ENCODE results near the gene DNAI1. TPM values are rescaled to one million over a fixed set of nuclear protein-coding genes. Genes with fewer than 3 reads are reported as not detected.

DNAI1 gene
- total and polyA plus RNA-seq, 7 experiments from 2014 or later, result not detected

DNA sequence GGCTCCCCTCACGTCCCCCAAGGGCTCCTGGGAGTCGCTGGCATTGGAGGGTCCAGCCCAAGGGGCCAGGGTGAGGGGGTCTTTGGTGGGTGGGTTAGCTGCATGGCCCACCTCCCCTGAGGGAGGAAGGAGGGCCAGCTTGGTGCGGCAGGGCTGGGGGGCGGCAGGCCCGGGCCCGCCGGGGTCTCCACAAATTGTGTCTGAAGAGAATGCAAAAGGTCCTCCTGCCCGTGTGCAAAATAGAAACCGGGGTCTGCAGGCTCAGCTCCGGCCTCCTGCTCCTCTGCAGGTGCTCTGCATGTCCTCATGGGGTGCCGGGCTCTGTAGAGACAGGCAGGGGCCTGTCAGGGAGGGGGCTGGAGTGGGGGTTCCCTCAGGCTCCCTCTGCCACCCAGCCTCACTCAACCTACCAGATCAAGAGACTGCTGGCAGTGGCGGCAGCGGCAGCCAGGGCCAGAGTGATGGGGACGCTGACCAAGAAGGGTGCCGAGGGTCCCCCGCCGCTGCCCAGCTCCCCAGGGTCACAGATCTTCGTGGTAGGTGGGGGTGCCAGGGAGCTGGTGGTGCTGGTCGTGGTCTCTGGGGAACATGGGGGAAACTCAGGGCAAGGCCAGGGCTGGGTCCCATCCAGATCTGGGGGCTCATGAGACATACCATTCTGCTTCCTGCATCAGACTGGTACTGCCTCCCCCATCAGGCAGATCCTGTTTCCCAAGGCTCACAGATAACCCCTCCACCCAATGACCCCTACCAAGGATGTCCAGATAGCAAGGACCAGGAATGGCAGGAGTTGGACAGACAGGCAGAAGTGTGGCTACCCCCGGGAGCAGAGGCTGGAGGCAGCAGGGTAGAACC lies 93.4 kb downstream of the DNAI1 start:
- peaks cover 0 to 8% (median 0%) of the 10 kb centered on the region in 7 donors for H3K4me1 Mint-ChIP-seq
- H3K4me3 Mint-ChIP-seq, result no peak overlapping the region
- no peak overlapping the region for H3K4me3 ChIP-seq (ENCODE audit: low read length)
- no peak overlapping the region for H3K27ac Mint-ChIP-seq
- H3K36me3 ChIP-seq (ENCODE audit: control insufficient read depth in 2 of 3, insufficient read depth in 3 of 3, low read length in 3 of 3), result no peaks in the 10 kb centered on the region
- no peak for ATAC-seq
- ChIA-PET POLR2A (no interaction called here), CTCF (interaction anchor here (0.5 kb wide), 1 partner anchor 672 kb away, joined by 4 read pairs; no protein-coding TSS in a partner anchor)
- no peaks in the 10 kb centered on the region for H3K36me3 Mint-ChIP-seq
- H3K4me1 ChIP-seq (ENCODE audit: control insufficient read depth in 2 of 2, insufficient read depth in 2 of 2, low read length in 2 of 2), result no peaks in the 10 kb centered on the region
- no peaks in the 10 kb centered on the region for H3K9me3 Mint-ChIP-seq
- no peaks in the 10 kb centered on the region for H3K9me3 ChIP-seq (ENCODE audit: control insufficient read depth in 2 of 3, low read length in 3 of 3)
- H3K27ac ChIP-seq (ENCODE audit: low read depth, low read length), result no peak overlapping the region
- intact Hi-C loops (cut with micrococcal nuclease), result no loop called here
- no peaks in the 10 kb centered on the region for H3K27me3 ChIP-seq (ENCODE audit: control insufficient read depth in 2 of 2, insufficient read depth in 2 of 2, low read length in 2 of 2)
- no peak for DNase-seq
- peaks cover under 1 to 24% (median 10%) of the 10 kb centered on the region in 5 donors for H3K27me3 Mint-ChIP-seq

DNA sequence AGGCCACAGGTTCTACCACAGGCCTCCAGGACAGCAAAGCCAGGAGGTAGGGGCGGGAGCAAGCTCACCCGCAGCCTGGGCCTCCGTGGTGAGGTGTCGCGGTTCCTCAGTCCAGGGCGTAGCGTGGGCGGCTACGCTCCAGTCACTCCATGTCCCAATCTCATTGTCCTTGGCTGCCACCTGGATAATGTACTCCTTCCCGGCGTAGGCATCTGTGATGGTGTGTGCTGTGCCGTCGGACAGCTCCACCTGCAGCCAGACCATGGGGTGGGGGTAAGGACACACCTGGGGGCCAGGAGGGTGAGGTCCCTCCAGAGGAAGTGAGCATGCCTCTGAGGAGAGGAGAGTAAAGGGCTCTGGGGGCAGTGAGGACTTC lies 94.0 kb downstream of the DNAI1 start:
- H3K36me3 ChIP-seq (ENCODE audit: control insufficient read depth in 2 of 3, insufficient read depth in 3 of 3, low read length in 3 of 3), result no peaks in the 10 kb centered on the region
- CTCF ChIA-PET, result no interaction called here
- POLR2A ChIA-PET, result no interaction called here
- H3K9me3 ChIP-seq (ENCODE audit: control insufficient read depth in 2 of 3, low read length in 3 of 3), result no peaks in the 10 kb centered on the region
- Mint-ChIP-seq H3K9me3 (no peaks in the 10 kb centered on the region), H3K36me3 (no peaks in the 10 kb centered on the region), H3K4me3 (no peak overlapping the region), H3K27me3 (peaks cover 2 to 21% (median 14%) of the 10 kb centered on the region in 5 donors), H3K4me1 (peaks cover 0 to 7% (median 0%) of the 10 kb centered on the region in 7 donors), H3K27ac (no peak overlapping the region)
- ATAC-seq (no peak), DNase-seq (no peak)
- H3K27ac ChIP-seq (ENCODE audit: low read depth, low read length), result no peak overlapping the region
- no peaks in the 10 kb centered on the region for H3K4me1 ChIP-seq (ENCODE audit: control insufficient read depth in 2 of 2, insufficient read depth in 2 of 2, low read length in 2 of 2)
- intact Hi-C loops (cut with micrococcal nuclease), result no loop called here
- no peak overlapping the region for H3K4me3 ChIP-seq (ENCODE audit: low read length)
- no peaks in the 10 kb centered on the region for H3K27me3 ChIP-seq (ENCODE audit: control insufficient read depth in 2 of 2, insufficient read depth in 2 of 2, low read length in 2 of 2)

DNA sequence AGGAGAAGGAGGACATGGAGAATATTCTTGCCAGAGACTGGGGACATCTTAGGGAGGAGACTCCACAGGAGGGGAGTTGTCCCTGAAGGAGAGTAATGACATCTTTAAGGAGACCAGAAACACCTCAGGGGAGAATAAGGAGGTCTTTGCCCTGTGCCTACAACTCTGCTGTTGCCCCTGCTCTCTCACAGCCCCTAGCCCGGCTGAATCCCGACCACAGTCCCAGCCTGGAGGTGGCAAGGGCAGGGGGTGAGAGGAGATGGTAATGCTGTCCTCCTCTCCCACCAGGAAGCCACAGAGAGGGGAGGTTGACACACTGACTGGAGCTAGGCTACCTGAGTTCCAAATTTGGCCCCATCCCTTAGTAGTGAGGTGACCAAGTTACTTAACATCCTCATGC lies 94.4 kb downstream of the DNAI1 start:
- H3K9me3 ChIP-seq (ENCODE audit: control insufficient read depth in 2 of 3, low read length in 3 of 3), result no peaks in the 10 kb centered on the region
- DNase-seq (no peak), ATAC-seq (no peak)
- no peaks in the 10 kb centered on the region for H3K4me1 ChIP-seq (ENCODE audit: control insufficient read depth in 2 of 2, insufficient read depth in 2 of 2, low read length in 2 of 2)
- H3K4me3 Mint-ChIP-seq, result no peak overlapping the region
- H3K36me3 Mint-ChIP-seq, result no peaks in the 10 kb centered on the region
- no peaks in the 10 kb centered on the region for H3K9me3 Mint-ChIP-seq
- ChIA-PET POLR2A (no interaction called here), CTCF (no interaction called here)
- intact Hi-C loops (cut with micrococcal nuclease), result no loop called here
- no peak overlapping the region for H3K27ac Mint-ChIP-seq
- peaks cover 3 to 22% (median 14%) of the 10 kb centered on the region in 5 donors for H3K27me3 Mint-ChIP-seq
- H3K4me3 ChIP-seq (ENCODE audit: low read length), result no peak overlapping the region
- H3K27ac ChIP-seq (ENCODE audit: low read depth, low read length), result no peak overlapping the region
- peaks cover 0 to 5% (median 0%) of the 10 kb centered on the region in 7 donors for H3K4me1 Mint-ChIP-seq
- no peaks in the 10 kb centered on the region for H3K27me3 ChIP-seq (ENCODE audit: control insufficient read depth in 2 of 2, insufficient read depth in 2 of 2, low read length in 2 of 2)
- H3K36me3 ChIP-seq (ENCODE audit: control insufficient read depth in 2 of 3, insufficient read depth in 3 of 3, low read length in 3 of 3), result no peaks in the 10 kb centered on the region

DNA sequence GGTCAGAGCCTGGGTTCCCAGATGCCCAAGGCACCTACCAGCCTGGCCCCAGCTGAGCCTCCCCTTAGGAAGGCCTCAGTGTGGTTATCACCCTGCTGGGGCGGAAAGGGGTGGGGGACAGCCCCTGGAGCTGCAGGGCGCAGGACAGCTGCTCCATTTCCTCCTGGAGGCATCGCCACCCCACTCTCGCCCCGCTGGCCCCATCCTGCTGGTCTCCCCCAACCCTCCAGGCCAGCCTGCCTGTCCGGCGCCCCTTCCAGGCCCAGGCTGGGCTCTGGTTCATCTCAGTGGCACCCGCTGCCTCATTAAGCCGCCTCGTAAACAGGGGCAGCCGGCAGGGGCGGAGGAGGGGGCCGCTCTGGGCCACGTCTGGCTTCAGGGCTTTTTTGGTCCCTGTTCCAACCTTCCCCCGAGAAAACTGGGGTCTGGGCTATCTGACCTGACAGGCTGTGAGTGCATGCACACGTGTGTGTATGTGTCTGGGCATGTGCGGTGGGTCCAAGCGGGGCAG lies 95.0 kb downstream of the DNAI1 start:
- Histone ChIP-seq H3K27me3 (ENCODE audit: control insufficient read depth in 2 of 2, insufficient read depth in 2 of 2, low read length in 2 of 2) (no peaks in the 10 kb centered on the region), H3K4me3 (ENCODE audit: low read length) (no peak overlapping the region), H3K27ac (ENCODE audit: low read depth, low read length) (no peak overlapping the region), H3K4me1 (ENCODE audit: control insufficient read depth in 2 of 2, insufficient read depth in 2 of 2, low read length in 2 of 2) (no peaks in the 10 kb centered on the region), H3K9me3 (ENCODE audit: control insufficient read depth in 2 of 3, low read length in 3 of 3) (no peaks in the 10 kb centered on the region), H3K36me3 (ENCODE audit: control insufficient read depth in 2 of 3, insufficient read depth in 3 of 3, low read length in 3 of 3) (no peaks in the 10 kb centered on the region)
- DNase-seq (no peak), ATAC-seq (no peak)
- intact Hi-C loops (cut with micrococcal nuclease), result no loop called here
- Mint-ChIP-seq H3K36me3 (no peaks in the 10 kb centered on the region), H3K27ac (no peak overlapping the region), H3K4me1 (no peaks in the 10 kb centered on the region), H3K9me3 (no peaks in the 10 kb centered on the region), H3K4me3 (no peak overlapping the region), H3K27me3 (peaks cover 0 to 20% (median 10%) of the 10 kb centered on the region in 5 donors)
- CTCF ChIA-PET, result no interaction called here
- POLR2A ChIA-PET, result no interaction called here

DNA sequence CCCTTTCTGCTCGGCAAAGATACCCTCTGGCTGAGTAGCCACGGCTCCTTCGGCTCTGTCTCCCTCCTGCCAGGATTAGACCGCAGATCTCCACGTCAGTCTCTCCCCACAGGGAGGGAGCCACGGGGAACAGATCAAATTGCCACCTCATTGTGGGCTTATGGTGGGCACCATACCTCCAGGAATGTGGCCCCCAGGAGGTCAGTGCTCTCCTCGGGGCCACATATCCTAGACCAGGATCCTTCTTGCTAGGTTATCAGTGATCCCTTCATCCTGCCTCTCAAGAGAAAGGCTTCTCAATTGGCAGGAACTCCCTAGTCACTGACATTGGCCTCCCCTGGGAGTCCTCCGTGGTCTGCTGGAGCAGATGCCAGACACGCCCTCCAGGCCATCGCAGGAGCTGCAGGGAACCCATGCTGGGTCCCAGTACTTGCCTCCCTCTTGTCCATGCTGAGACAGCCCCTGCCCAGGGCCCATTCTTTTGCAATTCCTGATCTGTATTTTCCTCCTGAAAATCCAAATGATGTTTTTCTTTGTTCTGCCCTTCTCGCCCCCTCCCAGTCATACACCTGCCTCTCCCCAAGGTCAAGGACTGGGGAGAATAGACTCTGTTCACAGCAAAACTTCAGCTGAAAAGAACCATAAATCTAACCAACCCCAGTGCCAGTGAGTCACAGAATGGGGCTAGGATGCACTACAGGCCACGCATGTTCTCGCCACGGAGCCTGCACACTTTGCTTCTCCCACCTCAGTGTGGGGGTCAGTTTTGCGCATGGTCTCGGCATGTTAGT lies 95.8 kb downstream of the DNAI1 start:
- Mint-ChIP-seq H3K27me3 (peaks cover 5 to 21% (median 15%) of the 10 kb centered on the region in 5 donors), H3K9me3 (no peaks in the 10 kb centered on the region), H3K27ac (no peak overlapping the region), H3K4me3 (no peak overlapping the region), H3K36me3 (no peaks in the 10 kb centered on the region), H3K4me1 (no peaks in the 10 kb centered on the region)
- CTCF ChIA-PET, result no interaction called here
- H3K27ac ChIP-seq (ENCODE audit: low read depth, low read length), result no peak overlapping the region
- intact Hi-C loops (cut with micrococcal nuclease), result no loop called here
- no peaks in the 10 kb centered on the region for H3K9me3 ChIP-seq (ENCODE audit: control insufficient read depth in 2 of 3, low read length in 3 of 3)
- H3K4me3 ChIP-seq (ENCODE audit: low read length), result no peak overlapping the region
- DNase-seq, result no peak
- H3K4me1 ChIP-seq (ENCODE audit: control insufficient read depth in 2 of 2, insufficient read depth in 2 of 2, low read length in 2 of 2), result no peaks in the 10 kb centered on the region
- no peaks in the 10 kb centered on the region for H3K27me3 ChIP-seq (ENCODE audit: control insufficient read depth in 2 of 2, insufficient read depth in 2 of 2, low read length in 2 of 2)
- POLR2A ChIA-PET, result no interaction called here
- no peak for ATAC-seq
- no peaks in the 10 kb centered on the region for H3K36me3 ChIP-seq (ENCODE audit: control insufficient read depth in 2 of 3, insufficient read depth in 3 of 3, low read length in 3 of 3)

DNA sequence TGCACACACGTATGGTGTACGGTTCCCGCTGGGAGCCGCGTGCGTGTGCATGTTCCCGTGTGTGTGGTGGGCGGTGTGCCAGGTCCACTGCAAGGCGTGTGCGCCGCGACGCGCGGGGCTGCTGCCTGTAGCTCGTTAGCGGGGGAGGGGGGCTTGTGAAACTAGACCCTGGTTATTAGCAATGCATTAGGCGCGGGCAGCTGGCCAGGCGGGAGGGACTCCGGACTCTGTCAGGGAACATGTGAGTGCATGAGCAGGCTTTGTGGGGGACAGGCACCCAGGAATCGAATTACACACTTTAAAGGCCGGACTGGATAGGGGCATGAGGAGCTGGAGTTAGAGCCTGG lies 96.4 kb downstream of the DNAI1 start:
- Mint-ChIP-seq H3K27ac (no peak overlapping the region), H3K4me3 (no peak overlapping the region), H3K27me3 (peaks cover 6 to 22% (median 17%) of the 10 kb centered on the region in 5 donors), H3K9me3 (no peaks in the 10 kb centered on the region), H3K4me1 (no peaks in the 10 kb centered on the region), H3K36me3 (no peaks in the 10 kb centered on the region)
- H3K4me3 ChIP-seq (ENCODE audit: low read length), result no peak overlapping the region
- no peak for ATAC-seq
- no peaks in the 10 kb centered on the region for H3K36me3 ChIP-seq (ENCODE audit: control insufficient read depth in 2 of 3, insufficient read depth in 3 of 3, low read length in 3 of 3)
- no peaks in the 10 kb centered on the region for H3K9me3 ChIP-seq (ENCODE audit: control insufficient read depth in 2 of 3, low read length in 3 of 3)
- ChIA-PET POLR2A (no interaction called here), CTCF (no interaction called here)
- H3K27me3 ChIP-seq (ENCODE audit: control insufficient read depth in 2 of 2, insufficient read depth in 2 of 2, low read length in 2 of 2), result no peaks in the 10 kb centered on the region
- no peaks in the 10 kb centered on the region for H3K4me1 ChIP-seq (ENCODE audit: control insufficient read depth in 2 of 2, insufficient read depth in 2 of 2, low read length in 2 of 2)
- no peak overlapping the region for H3K27ac ChIP-seq (ENCODE audit: low read depth, low read length)
- intact Hi-C loops (cut with micrococcal nuclease), result no loop called here
- no peak for DNase-seq
